NCI-H82 treated with DMSO at 0.1 percent for 48 hours (cell line): ENCODE results near the gene GLI3.

Experiments used
- DNase-seq: peaks from one replicate; lab custom pipeline; 2025; ENCODE audit not compliant: unreplicated experiment; lab: John Stamatoyannopoulos, UW

GLI3 gene

DNA sequence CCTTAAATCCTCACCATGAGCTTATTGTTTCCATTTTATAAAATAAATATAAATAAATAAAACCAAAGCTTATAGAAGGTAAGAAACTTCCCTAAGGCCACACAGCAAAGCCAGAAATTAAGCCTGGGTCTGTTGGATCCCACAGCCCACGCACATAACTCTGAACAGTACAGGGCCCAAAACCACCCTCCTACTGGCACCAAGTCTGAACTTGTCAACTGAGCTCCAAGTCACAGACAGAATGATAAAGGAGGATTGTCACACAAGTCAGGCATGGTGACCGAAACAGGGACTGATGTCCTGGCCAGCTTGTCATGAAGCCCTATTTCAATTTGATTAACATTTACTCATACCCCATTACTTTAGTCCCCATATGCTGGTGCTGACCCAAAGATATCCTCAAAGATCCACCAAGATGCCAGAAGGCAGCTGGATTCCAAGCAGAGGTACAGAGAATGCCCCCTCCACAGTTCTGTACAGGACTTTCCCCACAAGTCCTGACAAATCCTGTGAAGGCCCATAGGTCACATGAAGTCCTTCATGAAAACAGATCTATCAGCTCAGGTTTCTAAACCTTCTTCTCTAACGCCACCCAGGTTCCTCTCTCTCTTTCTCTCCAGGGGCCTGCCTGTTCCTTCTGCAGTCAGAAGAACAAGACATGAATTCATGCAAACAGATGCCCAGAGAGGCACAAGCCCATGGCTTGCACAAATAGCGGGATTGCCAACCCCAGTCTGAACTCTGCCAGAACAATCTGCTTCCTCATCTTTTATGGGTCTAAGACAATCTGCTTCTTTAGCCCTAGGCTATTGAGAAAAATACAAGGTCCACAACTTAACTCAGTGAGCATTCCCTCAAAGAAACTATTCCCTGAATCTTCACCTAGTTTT is 60.9 kb downstream of the GLI3 start:
- DNase-seq = no peak

DNA sequence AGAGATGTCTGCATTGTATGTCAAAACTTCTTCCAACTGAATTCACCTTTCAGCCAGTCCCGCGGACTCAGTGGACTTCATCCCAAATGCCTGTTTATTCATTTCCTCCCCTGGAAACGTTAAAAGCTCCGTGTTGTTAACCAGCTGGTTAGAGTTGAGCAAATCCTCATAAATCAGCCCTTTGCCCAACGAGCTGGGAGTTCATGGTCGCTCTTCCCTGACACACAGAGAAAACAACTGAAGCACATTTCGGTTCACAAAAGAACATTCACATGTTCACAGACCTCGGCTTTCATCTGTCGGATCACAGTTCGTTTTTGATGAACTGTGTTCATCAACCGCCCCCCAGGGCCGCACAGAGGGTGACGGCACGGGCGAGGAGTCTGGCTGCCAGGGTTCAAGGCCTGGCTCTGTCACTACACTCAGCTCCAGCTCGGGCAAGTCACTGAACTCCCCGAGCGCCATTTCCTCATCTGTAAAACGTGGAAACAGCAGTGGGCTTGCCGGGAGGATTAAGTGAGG is 62.6 kb downstream of the GLI3 start:
- DNase-seq = no peak

DNA sequence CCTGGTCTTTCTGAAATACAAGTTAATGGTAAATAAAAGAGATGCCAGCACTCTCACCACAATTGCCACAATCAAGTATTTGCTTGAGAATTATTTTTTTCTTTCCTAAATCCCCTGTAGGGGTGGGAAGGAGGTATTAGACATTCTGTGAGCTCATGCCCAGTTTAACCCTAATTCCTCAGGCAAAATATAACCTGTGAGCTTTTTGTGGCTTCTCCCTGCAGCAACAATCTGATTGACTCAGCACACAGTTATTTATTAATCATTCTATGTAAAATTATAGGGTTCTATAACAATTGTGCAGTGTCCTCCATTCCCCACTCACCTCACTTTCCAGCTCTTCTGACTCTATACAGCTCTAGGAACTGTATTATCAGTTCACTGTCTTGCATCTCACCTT is 66.3 kb downstream of the GLI3 start:
- no peak for DNase-seq

DNA sequence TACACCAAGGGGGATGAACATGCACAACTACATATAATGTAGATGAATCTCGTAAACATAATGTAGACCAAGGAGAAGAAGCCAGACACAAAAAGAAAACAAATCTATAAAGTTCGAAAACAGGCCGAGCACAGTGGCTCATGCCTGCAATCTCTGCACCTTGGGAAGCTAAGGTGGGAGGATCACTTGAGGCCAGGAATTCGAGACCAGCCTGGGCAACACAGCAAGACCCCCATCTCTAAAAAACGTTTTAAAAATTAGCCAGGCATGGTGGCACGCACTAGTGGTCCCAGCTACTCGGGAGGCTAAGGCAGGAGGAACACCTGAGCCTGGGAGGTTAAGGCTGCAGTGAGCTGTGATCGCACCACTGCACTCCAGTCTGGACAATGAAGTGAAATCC is 68.5 kb downstream of the GLI3 start:
- no peak for DNase-seq

DNA sequence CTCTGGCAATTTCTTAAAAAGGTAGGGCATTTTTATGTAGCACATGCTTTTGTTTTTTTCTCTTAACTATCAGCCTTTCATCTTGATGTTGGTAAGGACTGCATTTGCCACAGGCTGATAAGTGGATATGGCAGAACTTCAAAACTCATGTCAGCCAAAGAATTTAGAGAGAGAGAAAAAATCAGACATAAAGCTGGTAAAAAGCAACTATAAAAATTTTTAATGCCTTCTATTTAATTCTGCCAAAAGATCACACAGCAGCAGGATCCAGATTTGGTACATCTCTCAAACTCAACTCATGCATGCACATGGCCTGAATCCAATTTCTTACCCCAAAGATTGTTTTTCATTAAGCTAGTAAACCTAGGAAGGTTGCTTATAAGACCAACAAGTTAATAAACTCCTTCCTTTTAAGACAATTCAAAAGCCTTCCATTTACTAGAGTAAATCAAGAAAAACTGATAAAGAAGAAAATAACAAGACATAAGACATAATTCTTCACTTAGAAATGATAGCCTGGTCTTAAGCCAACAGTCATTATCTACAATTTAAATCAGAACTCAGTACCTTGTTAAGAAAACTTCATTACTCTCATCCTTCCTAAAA is 69.3 kb downstream of the GLI3 start:
- no peak for DNase-seq

DNA sequence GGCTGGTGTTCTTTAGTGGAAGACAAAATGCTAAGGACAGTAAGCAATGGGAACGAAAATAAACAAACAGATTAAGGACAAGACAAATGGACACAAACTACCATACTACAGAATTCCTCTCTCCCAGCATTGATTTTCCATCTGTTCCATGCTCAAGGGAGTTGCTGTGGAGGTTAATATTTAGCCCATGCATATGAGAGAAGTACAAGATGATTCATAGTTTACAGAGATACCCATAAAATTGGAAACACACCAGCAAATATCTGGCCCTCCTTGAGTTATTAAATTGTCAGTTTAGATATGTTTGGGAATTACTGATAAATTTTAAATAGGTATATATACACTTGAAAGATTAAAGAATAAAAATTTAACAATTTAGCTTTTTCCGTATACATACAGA is 69.8 kb downstream of the GLI3 start:
- DNase-seq = no peak

DNA sequence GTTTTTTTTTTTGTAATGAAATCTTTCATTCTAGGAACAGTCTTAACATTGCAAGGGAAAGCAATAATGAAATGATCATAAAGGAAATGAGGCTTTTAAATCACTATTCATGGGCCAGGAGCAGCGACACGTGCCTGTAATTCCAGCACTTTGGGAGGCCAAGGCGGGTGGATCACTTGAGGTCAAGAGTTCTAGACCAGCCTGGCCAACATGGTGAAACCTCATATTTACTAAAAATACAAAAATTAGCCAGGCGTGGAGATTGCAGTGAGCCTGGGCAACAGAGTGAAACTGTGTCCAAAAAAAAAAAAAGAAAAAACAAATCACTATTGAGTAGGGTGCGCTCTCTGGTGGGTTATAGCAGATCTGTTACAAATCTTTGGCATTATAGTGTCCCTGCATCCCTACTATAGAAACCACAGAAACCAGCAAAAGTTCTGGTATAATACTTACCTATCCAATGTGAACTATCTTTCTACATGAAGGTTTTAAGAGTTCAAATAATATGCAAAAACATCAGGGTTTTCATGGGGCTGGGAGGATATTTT is 72.1 kb downstream of the GLI3 start:
- no peak for DNase-seq

DNA sequence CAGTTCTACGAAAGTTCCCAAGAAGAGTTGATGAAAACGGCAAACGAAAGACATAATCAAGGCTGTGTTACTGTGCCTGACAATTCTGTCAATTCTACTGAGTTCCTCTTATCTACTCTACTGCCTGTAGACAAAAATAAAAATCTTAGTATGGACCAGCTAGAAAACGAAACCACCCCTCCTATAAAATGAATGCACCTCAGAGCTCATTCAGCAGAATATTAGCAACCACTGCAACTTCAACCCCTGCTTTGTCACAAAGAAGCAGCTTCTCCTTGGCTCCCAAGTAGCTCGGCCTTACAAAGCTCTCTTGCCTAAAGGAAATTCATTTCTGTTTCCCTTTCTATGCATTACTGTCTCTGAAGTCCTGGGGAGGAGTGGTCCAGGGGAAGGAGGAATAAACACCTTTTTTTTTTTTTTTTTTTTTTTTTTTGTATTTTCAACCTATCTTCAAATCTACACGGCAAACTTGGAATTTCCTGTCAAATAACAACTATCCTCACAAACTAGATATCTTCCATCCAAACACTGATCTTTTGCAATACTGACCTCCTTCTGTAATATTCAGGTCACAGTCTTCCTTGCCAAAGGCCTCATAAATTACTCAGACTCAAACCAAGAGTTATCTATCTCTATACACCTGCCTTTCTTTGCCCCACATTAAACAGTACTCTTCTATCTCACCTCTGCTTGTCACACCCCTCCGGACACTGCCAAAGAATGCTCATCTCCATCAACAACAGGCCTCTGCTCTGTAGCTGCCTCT is 74.3 kb downstream of the GLI3 start:
- DNase-seq = no peak

DNA sequence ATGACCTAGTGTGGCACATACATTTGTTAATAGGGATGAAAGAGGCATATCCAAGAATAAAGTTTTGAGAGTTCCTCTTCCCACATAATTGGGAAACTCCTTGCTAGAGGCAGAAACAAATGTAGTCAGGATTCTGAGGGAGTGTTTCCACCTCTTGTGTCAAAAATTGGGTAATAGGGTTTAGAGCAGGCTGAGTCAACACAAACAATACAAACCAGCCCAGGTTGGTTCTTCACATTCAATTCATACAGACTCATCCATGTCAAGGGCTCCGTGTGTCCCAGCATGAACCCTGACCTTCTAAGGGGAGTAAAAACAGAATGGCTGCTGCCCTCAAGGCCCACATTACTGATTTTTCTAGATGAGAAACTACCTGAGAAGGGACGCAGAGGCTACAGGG is 75.3 kb downstream of the GLI3 start:
- DNase-seq = no peak

DNA sequence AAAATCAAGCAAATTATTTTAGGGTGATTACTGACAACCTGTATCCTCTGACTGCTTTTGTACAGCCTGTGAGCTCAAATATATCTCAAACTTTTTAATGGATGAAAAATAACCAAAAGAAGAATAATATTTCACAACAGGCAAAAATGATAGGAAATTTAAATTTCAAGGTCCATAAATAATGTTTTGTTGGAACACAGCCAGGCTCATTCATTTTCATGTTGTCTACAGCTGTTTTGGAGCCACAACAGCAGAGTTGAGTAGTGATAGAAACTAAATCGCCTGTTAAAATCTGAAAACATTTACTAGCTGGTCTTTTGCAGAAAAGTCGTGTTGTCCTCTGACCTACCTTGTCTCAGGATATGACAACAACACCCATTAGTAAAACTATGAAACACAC is 75.9 kb downstream of the GLI3 start:
- DNase-seq = no peak

DNA sequence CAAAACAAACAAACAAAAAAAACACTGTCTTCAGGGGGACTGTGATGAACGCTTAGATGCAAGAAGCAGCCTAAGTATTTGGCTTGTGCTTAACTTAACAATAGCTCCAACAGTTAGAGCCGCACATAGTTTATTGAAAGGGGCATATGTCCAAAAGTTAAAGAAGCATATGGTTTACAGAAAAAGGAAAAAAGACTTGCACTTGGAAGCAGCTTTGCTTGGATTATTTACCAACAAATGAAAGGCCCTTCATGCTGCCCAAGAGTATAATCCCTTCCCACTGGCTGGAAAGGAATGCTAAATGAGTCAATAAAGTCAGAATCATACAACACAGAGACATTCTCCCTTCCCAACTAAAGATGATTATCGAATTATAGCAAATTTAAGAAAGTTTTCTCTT is 77.9 kb downstream of the GLI3 start:
- DNase-seq = no peak

DNA sequence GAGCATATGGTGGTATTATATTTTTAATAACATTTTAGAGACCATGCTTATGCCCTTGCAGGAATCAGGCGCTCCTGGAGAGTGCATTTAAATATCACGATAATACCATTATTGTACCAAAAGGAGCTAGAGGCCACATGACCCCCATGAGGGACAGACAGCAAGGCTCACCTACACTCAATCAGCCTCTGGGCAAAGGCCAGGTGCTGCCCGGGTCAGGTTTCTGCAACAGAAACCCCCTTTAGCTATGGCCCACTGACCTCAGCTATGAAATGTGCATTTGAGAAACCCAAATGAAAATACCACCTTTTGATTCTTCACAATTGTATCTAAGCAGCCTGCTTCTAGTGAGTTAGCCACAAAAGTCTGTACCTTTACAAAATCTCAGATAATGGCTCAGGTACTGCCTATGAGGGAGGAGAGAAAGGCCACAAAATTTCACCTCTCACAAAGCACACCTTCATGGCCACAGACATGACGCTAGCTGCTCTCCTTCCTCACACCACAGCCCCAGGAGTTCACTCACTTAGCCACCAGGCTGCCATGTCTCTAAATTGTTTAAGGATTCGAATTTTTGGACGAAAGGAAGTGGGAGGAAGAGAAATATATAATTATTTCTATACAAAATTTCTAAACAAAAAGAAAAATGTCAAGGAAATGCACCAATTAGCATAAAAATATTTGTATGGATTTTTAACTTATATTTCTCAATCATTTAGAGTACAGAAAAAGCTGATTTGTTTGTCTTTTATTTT is 79.9 kb downstream of the GLI3 start:
- no peak for DNase-seq

DNA sequence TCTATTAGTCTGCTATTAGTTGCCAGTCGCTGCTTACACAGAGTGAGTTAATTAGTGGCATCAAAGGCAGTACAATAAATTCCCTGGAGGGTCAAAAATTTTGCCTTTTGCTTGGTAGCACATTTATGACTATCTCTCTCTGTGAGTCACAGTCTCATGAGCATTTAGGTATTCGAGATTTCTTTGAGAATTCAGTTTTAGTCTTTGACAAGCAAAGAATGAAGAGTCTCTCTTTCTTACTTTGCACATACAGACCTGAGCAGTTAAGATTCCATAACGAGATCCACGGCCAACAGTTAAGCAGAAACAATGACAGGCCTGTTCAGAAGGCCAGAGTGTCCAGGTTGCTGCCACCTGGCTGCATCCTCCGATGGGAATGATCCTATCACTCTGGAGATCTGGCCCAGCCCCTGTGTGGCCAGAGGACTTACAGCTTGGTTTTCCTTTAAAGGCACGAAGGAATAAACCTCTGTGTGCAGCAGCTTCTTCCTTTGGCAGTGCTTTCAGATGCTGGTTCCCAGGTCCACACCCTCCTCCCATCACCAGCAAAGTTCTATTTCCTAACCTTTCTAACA is 80.6 kb downstream of the GLI3 start:
- DNase-seq = no peak

DNA sequence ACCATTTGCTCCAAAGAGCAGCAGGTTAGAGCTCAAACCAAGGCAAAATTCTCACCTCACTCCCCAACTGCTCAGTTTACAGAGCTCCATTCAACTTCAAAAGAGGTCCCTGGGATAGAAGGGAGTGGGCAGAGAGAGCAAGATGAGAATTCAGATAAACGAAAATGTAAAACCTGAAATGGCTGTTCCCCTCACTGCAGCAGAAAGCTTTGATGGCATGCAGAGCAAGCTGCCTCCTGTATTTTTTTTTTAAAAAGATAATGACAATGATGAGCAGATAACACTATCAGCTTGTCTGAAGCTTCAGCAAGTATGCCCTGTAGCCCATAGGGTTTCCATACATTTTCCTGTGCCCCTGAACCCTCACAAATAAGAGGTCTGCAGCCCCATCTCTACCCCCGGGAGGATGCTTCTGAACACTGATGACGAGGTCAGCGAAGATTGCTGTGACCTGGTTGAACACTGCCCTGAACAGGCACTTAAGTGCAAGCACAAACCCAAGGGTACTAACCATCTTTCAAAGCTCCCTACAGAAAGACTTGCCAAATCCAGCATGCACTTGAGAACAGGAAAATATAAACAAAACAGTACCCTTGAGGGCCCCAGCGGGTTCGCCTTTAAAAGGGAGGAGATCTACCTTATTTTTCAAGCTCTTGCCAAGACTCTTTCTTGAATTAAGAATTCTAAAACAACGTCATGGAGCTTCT is 81.3 kb downstream of the GLI3 start:
- DNase-seq = no peak

DNA sequence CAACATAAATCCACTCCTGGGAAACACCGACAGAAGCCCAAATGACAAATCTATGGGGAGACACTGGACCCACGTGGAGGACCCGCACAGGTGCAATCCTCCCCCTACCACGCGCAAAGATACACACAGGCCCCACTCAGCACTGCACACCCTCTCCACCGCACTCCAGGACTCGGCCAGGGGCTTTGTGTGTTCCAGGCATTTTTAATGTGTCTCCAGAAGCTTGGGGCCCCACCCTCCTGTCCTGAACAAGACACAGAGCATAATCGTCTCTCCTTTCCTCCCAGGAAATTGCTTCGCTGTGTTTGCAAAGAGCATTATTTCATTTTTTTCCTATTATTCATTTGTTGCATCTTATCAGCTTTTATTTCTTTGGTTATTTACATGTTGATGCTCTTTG is 82.8 kb downstream of the GLI3 start:
- no peak for DNase-seq

DNA sequence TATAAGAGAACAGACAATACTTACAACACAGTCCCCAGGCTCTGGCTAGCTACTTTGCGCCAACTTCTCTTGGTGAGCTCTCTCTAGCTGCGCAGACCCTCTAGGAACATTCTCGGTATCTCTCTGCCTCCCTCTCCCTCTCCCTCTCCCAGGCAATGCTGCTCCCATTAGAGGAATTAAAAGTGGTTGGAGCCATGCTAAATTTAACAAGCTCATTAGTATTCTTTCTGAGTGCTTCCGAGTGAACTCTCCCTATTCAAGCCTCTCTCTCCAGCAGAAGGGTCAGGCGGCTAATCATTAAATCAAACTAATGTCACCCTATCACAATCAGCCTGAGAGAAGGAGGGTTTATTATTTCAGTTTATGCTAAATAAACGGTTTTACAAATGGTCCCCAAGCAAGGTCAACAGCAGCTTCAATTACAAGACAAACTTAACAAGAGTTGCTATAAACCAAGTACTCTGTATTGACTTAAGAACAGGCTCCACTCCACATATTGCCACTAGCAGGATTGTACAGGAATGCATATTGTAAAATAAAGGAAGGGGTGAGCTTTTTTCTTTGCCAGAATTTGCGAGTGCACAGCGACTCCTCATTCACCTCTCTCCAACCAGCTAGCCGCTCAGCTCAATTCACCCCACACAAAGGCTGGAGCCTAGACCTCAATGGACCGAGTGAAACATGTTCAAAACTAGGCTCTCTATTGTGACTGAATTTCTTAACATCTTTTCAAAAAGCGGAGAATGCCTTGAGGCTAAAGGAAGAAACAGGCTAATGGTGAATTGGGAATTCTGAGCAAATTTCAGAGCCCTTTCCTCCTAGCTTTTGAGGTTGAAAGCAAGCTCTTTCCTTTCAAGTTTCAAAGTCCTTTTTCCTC is 84.4 kb downstream of the GLI3 start:
- DNase-seq = no peak

DNA sequence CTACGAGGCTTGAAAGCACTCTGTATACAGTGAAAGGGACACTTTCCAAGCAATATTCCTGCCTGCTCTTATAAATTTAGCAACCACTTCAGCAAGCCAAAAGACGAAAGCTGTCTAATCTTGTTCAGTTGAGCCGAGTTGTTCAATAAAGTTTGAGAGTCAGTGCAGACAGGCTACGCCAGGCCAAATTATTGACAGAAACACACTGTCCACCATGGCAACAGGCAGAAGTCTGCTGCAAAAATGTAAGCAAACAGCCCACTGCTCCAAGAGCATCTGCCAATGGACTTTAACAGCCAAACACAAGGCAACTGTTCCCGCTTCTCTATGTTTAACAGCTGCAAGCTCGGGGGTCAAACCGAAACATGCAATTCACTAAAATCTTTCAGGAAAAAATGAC is 85.7 kb downstream of the GLI3 start:
- DNase-seq = no peak

DNA sequence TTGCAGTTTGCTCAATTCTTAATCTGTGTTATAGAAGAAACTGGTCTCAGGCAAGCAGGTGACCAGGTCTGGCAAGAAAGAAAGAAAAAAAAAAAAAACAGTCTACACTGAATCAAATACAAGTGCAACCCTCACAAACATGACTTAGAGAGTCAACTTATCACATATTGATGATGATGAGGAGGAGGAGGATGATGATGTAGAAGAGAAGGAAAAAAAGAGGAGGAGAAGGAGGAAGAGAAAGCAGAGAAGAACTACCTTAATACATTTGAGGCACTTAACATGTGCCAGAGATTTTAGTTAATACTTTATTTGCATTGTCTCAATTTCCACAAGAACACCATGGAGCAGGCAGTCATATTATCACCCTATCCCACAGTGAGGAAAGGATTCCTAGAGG is 91.5 kb downstream of the GLI3 start:
- no peak for DNase-seq

DNA sequence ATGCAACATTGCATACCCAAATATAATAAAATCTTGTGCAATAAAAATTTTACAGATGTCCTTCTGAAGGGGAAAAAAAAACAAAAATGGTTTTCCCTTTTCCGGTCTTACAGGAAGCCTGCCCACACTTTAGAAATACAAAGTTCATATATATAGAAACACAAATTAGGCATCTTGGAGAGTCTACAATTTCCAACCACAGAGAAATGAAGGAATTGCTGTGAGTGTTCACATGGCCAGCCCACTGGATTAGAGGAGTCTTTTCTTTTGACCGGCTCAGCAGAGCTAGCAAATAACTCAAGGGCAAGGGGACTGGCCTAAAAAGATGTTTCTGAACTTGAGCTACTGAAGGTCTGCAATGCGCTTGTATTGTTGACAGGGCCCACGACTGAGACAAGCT is 92.4 kb downstream of the GLI3 start:
- DNase-seq = no peak
